ENCODE measurements around the gene SORCS3. TPM values are rescaled to one million over a fixed set of nuclear protein-coding genes. Genes with fewer than 3 reads are reported as not detected.

SORCS3 gene
- total RNA-seq, 1 donor: not detected

DNA sequence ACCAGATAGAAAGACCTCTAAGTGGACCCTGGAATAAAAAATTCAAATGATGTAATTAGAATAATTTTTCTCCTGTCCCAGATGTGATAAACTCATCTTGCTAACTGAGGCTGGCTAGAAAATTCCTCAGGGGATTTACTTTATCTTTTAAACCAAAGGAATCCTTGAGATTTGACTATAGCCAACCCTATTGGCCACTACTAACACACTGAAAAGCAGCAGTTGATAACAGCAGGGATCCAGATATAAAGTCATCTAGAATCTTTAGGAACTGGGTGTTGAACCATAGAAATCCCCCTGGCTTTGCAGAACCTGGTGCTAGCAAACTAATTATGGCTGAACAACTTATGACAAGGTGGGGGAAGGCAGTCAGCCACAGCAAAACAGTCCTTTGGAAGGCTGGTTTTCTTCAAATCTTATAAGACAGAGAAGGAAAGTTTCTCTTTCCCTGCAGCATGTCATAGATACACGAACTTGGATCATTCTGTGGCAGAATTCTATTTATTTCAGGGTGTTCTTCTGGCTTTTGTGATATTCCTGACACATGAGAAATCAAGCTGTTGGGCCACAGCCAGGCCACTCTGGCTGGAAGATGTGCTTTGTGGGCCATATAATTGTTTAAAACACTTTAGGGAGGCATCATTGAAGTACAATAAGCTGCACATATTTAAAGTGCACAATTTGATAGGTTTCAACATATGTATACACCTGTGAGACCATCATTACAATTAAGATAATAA is 643.6 kb downstream of the SORCS3 start:
- no peak for DNase-seq (ENCODE audit: low read depth in 2 of 3, low spot score in 2 of 3)

DNA sequence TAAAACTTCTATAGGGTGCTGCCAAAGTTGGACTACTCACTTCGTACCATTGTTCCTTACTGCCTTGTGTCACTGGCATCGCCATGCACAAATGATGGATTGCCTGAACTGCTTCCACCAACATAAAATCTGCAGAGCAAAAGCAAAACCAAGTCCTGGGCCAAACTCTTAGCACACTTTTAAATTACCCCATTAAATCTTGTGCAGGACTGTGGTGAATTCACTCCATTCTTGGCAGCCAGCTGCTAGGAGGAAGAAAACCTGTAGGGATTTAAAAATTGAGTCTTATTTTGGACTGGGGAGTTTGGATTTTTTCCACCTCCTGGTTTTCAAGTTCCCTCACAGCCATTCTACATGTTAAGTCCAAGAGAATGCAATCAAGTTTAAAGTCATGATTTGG is 646.9 kb downstream of the SORCS3 start:
- DNase-seq (ENCODE audit: low read depth in 2 of 3, low spot score in 2 of 3): no peak

DNA sequence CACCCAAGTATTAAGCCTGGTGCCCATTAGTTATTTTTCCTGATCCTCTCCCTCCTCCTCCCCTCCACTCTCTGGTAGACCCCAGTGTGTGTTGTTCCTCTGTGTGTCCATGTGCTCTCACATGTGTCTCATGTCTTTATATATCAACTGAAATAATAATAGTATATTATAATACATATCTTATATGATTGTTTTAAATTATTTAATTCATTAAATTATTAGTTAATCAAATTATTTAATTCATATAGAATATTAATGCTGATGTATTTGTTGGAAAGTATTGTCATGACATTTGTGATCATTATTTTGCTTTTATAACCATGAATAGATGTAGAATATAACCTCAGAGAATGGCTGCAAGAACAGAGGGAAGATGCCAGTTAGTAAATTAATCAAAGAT is 647.5 kb downstream of the SORCS3 start:
- no peak for DNase-seq (ENCODE audit: low read depth in 2 of 3, low spot score in 2 of 3)

DNA sequence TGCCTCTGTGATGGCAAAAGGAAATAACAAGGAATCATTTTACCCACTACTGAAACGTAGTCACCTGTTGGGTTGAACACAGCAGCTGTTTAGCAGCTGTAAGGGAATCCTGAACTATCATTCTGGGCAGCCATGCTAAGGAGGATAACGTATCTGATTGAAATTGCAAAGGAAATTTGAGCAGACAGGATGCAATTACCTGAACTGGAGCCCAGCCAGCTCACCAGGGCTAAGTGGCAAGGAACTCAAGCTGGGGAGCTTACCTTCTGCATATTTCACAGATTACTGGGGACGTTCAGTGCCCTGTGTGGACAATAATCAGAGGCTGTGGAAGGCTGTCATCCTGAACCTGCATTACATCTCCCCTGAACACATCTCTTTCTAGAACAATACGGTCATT is 650.5 kb downstream of the SORCS3 start:
- no peak for DNase-seq (ENCODE audit: low read depth in 2 of 3, low spot score in 2 of 3)

DNA sequence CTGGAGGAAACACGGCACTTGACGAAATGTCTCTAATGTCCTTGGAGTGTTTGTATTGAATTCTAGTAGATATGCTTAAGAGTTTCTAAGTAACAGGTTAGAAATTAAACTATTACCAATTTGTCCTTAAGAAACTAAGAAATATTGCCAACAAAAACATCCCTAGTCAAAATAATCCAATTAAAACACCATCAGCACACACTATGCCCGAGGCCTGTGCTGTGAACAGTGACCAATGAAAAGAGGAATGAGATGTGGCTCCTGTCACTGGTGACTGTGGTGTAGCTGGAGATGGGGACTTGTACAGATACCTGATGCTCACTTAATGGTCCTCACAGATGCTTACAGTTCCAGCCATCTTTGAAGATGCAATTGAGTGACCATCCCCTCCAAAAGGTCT is 651.1 kb downstream of the SORCS3 start:
- no peak for DNase-seq (ENCODE audit: low read depth in 2 of 3, low spot score in 2 of 3)
